Cardiac septum (tissue), 1 donor: ENCODE data around the gene IQGAP2. TPM values are rescaled to one million over a fixed set of nuclear protein-coding genes. Genes with fewer than 3 reads are reported as not detected.
"Not testable (repeated sequence)": the region's sequence is repeated elsewhere in the genome, so short reads cannot be mapped to it uniquely, and the experiment has no call there.

Source experiments
- DNase-seq: peaks from one replicate; pipeline ENCODE4 v3.0.0-alpha.2; 2020; ENCODE audit warnings: low spot score
- intact Hi-C: fragments of 100-400 bp; cut with DNase I; formaldehyde crosslinking; loops from one replicate; pipeline ENCODE4 v1.14.0; 2022
- total RNA-seq: library from RNA; stranded (reverse); fragmentation: NEBNext Ultra II Directional; extraction: Animal tissue kit (Norgen Biotek cat#: 25700); gene quantifications from one replicate; pipeline ENCODE4 v1.2.1, GENCODE V29; 2021
- donor health status: DM: no; HTN: no; CAD: no.

Gene IQGAP2
- total RNA-seq, 1 donor from 2014 or later: 7.9 TPM

DNA sequence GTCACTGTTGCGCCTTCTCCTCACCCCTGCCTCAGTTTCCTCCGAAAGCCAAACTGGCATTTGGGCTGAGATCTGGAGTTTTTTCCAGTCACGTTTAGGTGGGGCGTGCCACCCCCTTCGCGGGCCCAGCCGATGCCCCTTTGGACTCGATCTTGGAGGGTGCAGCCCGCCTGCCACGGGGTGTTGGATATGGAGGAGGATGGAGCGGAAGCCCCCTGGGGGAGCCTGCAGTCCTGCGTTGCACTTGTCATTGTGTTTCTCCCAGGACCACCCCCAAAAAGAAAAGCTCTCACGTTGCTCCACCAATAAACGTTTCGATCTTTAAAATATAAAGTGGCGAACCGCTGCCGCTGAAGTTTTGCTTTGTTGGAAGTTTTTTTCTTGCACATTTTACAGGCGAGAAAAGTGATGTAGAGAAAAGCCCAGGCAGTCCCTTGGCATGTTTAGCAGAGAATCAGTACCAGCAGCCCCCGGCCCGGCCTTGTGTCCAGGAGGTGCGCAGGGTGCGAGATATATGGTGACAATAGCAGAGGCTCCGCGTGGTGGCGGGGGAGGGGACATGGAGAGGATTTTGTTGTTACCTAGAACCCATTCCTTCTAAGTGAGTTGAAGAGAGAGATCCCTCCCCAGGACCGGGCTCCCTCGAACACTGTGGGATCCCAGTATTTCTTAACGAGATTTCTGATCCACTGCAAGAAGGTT, 313.5 kb downstream of the IQGAP2 start:
- intact Hi-C loops: loop anchor here (5.0 kb wide), 3 partner anchors 39 to 114 kb away; no protein-coding TSS in a partner anchor

DNA sequence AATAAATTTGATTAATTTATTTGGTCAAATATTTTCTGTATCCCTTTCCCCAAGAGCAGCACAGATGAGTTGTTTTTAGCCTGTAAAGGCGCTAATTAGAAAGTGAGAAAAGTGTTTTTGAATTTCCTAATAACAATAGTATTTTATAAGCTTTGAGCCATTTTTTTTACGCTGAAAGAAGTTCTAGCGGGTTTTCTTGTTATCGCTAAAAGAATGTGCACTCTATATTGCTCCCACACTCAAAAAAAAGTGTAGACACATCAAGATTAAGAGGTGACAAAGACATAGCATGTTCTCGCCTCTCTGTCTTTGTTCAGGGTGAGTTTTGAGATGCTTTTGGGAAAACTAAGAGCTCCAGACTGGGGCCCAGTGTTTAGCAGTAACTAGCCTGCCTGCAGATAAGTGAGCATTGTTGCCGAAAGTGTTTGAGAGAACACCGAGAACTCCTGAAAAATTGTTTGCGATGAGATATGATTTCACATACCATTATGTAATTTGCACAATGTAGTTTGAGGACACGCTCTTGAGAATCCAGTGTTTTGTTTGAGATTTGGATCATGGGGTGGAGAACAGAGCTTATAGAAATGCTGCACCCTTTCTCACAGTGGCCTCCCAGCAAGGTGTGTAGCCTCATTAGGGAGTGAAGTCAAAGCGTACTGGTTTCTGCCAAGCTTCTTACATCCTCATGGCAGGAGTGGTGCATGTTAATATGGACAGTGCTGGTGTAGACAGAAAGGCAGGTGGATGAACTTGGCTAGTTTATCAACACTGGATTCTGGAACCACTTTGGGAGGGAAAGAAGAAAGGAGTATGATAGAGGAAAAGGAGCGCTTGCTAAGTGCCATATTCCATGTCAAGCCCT, 314.4 kb downstream of the IQGAP2 start:
- no peak for DNase-seq
- intact Hi-C loops: loop anchor here (5.0 kb wide), 3 partner anchors 40 to 115 kb away; no protein-coding TSS in a partner anchor

More for the DNA sequence above, 313.5 kb downstream of the IQGAP2 start:
- no peak for DNase-seq

DNA sequence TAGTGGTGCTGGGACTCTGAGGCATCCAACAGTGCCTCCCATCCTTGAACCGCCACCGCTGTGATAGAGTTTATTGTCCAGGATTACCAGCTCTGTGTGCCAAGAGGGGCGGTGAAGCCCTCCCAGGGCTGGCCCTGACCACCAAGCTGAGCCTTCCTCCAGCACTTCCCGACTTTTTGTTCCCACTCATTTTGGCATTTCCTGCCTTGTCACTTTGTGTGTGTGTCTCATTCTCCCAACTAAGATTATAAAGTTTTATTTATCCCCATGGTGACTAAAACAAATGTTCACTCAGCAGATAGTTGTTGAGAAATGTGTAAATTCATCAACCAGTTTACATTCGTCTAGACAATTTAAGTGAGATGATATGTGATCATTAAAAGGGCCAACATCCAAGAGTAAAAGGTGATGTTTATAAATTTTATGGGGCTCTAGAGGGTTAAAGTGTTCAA, 315.3 kb downstream of the IQGAP2 start:
- intact Hi-C loops: loop anchor here (5.0 kb wide), 3 partner anchors 41 to 116 kb away; no protein-coding TSS in a partner anchor
- no peak for DNase-seq

DNA sequence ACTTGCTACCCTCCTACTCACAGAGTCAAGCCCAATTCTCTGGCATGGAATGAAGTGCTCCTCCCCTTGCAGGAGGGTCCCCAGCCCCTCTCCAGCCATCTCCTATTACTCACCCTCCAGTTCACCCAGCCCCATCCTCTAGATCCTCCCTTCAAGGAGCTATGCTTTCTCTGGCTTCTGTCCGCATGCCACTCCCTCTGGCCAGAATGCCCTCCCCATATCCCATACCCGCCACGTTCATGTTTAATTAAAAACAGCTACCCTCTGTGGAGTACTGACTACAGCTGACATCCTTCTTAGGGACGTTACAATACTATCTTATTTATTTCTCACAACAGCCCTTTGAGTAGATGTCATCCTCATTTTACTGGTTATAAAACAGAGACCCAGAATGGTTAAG, 315.8 kb downstream of the IQGAP2 start:
- no peak for DNase-seq
- intact Hi-C loops: loop anchor here (5.0 kb wide), 3 partner anchors 42 to 117 kb away; no protein-coding TSS in a partner anchor

DNA sequence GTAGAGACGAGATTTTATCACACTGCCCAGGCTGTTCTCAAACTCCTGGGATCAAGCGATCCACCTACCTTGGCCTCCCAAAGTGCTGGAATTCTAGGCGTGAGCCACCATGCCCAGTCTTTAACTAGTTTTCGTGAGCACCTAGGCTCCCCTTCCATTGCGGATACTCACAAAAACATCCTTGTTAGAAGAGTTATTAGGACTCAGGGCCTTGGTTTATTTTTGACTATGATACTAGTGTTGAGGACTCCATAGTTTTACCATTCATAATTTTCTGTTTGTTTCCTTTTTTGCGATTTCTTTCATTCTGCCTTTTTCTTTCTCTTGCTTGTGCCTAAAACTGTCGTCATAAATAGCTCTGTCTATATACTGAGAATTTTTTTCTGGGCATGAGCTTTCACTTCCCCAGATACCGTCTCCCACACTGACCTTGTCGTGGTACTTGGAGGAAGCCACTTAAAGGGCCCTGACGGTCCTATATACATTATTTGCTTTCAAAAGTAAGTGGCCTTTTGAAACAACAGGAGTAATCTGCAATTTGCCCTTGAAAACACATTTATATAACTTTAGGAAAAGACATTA, 318.0 kb downstream of the IQGAP2 start:
- intact Hi-C loops: no loop called here
- no peak for DNase-seq

DNA sequence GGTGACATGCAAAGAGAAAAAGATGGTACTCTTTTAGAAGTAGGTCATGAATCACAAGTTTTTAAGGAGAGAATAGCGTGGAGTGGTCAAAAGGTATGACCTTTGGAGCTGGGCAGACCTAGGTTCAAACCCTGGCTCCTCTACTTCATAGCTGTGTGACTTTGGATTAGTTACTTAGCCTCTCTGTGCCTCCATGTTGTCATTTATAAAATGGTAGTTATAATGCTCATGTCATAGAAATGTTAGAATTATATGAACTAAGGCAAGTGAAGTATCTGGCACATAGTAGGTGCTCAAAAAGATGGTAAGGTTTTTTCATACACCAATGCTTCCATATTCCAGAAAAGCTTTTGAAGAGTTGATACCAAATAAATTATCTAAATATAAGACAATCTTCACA, 320.2 kb downstream of the IQGAP2 start:
- intact Hi-C loops: no loop called here
- DNase-seq: no peak

DNA sequence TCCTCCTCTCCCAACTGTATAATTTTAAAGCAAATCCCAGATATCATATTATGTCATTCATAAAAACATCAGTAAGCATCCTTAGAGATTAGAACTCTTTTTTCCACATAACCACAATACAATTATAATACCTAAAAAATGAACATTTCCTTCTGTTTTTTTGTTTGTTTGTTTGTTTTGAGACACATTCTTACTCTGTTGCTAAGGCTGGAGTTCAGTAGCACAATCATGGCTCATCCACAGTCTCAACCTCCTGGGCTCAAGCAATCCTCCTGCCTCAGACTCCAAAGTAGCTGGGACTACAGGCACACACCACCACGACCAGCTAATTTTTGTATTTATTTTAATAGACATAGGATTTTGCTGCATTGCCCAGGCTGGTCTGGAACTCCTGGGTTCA, 320.8 kb downstream of the IQGAP2 start:
- no peak for DNase-seq
- intact Hi-C loops: no loop called here

DNA sequence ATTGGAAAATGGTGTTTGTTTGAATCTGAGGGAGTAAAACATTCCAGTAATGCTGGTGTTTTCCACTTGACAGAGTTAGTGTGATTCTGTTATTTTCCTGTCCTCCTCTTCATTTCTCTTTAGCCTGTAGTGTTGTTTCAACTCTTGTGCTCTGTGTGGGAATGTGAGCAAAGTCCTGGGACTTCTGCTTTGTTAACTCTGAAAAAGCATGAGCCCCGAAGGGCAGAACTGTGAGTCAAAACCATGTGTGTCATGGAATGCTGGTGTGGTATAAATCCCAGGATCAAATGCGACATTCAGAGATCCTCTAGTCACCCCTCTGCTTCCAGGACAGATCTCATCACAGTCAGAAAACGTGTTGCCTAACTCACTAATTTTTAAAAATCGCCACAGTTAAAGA, 321.8 kb downstream of the IQGAP2 start:
- no peak for DNase-seq
- intact Hi-C loops: no loop called here

- no peak for DNase-seq
- intact Hi-C loops: no loop called here
These were observed 325.9 kb downstream of the IQGAP2 start for GRCh38 chr5:76728965-76729364.

DNA sequence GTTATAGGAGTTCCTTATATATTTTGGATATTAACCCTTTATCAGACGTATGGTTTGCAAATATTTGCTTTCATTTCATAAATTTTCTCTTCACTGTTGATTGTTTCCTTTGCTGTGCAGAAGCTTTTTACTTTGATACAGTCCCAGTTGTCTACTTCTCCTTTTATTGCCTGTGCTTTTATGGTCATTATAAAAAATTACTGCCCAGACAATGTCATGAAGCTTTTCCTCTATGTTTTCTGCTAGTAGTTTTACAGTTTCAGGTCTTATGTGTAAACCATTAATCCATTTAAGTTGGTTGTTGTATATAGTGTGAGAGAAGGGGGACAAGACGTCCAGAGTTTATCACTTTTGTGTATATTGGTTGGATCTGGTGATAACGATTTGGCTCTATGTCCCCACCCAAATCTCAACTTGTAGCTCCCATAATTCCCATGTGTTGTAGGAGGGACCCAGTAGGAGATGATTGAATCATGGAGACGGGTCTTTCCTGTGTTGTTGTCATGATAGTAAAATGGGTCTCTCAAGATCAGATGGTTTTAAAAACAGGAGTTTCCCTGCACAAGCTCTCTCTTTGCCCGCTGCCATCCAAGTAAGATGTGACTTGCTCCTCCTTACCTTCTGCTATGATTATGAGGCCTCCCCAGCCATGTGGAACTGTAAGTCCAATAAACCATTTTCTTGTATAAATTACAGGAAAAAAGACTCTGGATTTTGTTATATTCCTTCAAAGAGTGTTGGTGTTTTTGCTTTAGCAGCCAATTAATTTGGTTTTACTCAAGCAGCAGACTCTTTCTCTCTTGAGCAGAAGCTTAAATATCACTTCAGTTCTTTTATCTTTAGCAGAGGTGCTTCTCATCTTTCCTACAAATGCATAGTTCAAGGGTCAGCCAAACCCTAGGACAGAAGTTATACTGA, 326.5 kb downstream of the IQGAP2 start:
- no peak for DNase-seq
- intact Hi-C loops: no loop called here

GRCh38 chr5:76732405-76733048, 329.4 kb downstream of the IQGAP2 start:
- intact Hi-C loops: no loop called here
- no peak for DNase-seq

GRCh38 chr5:76733049-76733417, 329.9 kb downstream of the IQGAP2 start:
- no peak for DNase-seq
- intact Hi-C loops: no loop called here

GRCh38 chr5:76735762-76736545, 332.9 kb downstream of the IQGAP2 start:
- intact Hi-C loops: no loop called here
- no peak for DNase-seq

DNA sequence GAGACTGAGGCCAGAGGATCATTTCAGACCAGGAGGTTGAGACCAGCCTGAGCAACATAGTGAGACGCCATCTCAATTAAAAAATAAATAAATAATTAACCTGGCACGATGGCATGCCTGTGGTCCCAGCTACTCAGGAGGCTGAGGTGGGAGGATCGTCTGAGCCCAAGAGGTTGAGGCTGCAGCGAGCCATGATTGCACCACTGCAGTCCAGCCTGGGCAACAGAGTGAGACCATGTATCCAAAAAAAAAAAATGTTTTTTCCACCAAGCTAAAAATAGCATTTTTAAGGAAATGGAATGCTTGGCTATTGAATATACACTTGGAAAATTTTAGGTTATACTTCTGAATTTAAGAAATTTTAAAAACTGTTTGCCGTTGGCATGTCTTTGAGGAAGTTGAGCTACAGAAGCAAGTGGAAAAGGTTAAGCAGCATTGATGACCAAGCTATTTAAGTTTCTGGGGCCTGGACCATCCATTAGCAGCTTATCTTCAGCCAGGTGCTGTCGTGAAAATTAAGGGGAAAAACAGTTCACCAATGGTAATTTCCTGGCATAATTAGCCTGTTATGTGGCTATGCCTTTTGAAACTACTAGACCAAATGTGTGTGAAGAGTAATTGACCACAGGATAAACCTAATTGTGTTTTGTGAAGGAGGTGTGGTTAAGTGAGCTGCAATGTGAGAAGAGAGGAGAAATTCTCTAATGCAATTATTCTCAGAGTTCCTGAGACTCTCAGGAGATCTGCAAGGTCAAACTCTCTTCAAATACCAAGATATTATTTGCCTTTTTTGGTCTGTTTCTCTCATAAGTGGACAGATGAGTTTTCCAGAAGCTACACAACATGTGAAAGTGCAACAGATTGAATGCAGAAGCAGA, 333.8 kb downstream of the IQGAP2 start:
- no peak for DNase-seq
- intact Hi-C loops: no loop called here

DNA sequence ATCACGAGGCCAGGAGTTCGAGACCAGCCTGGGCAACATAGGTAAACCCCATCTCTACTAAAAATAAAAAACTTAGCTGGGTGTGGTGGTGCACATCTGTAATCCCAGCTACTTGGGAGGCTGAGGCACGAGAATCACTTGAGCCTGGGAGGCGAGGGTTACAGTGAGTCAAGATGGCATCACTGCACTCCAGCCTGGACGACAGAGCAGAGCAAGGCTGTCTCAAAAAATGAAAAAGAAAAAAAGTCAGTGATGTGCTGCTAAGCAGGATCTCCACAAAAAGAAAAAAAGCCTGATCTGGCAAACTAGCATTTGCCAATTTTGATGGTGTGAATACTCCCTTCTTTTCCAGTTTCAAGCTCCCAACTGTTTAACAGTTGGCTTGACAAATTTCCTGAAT, 334.8 kb downstream of the IQGAP2 start:
- DNase-seq: no peak
- intact Hi-C loops: no loop called here

GRCh38 chr5:76741506-76741905, 338.4 kb downstream of the IQGAP2 start:
- intact Hi-C loops: not testable (repeated sequence)

DNA sequence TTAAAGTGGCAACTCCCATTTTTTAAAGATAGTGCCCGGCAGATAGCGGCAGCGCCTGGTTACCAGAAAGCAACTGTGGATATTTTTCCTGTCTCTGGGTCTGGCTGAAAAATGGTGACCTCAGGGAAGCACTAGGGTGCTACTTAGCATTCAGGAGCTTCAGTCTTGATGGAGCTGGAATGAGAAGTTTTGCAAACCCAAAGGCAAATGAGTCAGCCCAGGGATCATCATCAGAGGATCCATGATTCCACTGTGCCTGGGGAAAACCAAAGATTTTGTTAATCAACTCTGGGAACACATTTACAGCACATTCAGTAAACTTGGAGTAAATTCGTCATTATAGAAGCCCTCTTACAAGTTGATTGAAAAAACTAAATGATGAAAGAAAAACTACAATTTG, 339.5 kb downstream of the IQGAP2 start:
- intact Hi-C loops: no loop called here
- DNase-seq: no peak

More at GRCh38 chr5:76741506-76741905, 338.4 kb downstream of the IQGAP2 start:
- not testable (repeated sequence) for DNase-seq
